A549 (cell line): ENCODE measurements around the gene SARDH. TPM values are rescaled to one million over a fixed set of nuclear protein-coding genes. Genes with fewer than 3 reads are reported as not detected.
"Not testable (repeated sequence)": the region's sequence is repeated elsewhere in the genome, so short reads cannot be mapped to it uniquely, and the experiment has no call there.

Source experiments
- ATAC-seq, 2 experiments: fragments of 200-7000 bp in 1 of 2; fragments of >200 bp in 1 of 2; cut with Nextera tagmentation in 1 of 2; cut with Tn5 transposase in 1 of 2; 3 replicates each; pipeline versions ENCODE4 v1.8.0 to v1.9.1; 2018 to 2020; ENCODE audit warnings: mild to moderate bottlenecking in 1 of 2, moderate library complexity in 1 of 2
- CTCF ChIA-PET: fragments of 300-600 bp; sonication (Branson Sonifier 250); formaldehyde crosslinking; extraction: SDS; loops from one replicate; lab custom pipeline; 2021; ENCODE audit warnings: antibody characterized with exemption, inconsistent platforms; lab: Yijun Ruan, JAX
- POLR2A ChIA-PET: fragments of 350-600 bp; formaldehyde crosslinking; extraction: SDS; loops from one replicate; lab custom pipeline; 2021; ENCODE audit warnings: antibody characterized with exemption, inconsistent platforms; lab: Yijun Ruan, JAX
- DNase-seq, 2 experiments: peaks; one replicate each; pipeline versions ENCODE4 v3.0.0 to v3.0.0-alpha.2; 2011 to 2016; ENCODE audit warnings: low read depth in 1 of 2, low spot score in 1 of 2
- FAIRE-seq: peaks from 2 replicates; lab custom pipeline; 2011; peaks lifted over from hg19 to GRCh38; lab: Jason Lieb, UNC
- H3K27ac ChIP-seq, 2 experiments: fragments of >200 bp; sonication (Bioruptor Twin); formaldehyde crosslinking; 3 replicates each; pipeline ENCODE4 v1.5.1; 2016 to 2017
- H3K4me1 ChIP-seq: fragments of >200 bp; sonication (Bioruptor Twin); formaldehyde crosslinking; 3 replicates; pipeline ENCODE4 v1.6.1; 2016
- H3K4me2 ChIP-seq: fragments of >200 bp; sonication (Bioruptor Twin); formaldehyde crosslinking; 3 replicates; pipeline ENCODE4 v1.6.1; 2016
- H3K4me3 ChIP-seq: fragments of >200 bp; sonication (Bioruptor Twin); formaldehyde crosslinking; 3 replicates; pipeline ENCODE4 v1.5.1; 2016
- H3K9me3 ChIP-seq: fragments of >200 bp; sonication (Bioruptor Twin); formaldehyde crosslinking; 3 replicates; pipeline ENCODE4 v1.6.1; 2016
- ATOH8 ChIP-seq: fragments of 250-450 bp; sonication (Bioruptor Pico); IDR thresholded peaks from 2 replicates; pipeline ENCODE4 v1.5.0; 2020; ENCODE audit warnings: low read depth, mild to moderate bottlenecking, moderate library complexity
- EHF ChIP-seq: fragments of 250-450 bp; sonication (Bioruptor Pico); IDR thresholded peaks from 2 replicates; pipeline ENCODE4 v1.5.0; 2020; ENCODE audit warnings: mild to moderate bottlenecking
- EHMT2 ChIP-seq: fragments of 200-600 bp; sonication (generic); IDR thresholded peaks from 2 replicates; pipeline ENCODE4 v1.6.1; 2016; ENCODE audit warnings: antibody characterized with exemption, low read depth, mild to moderate bottlenecking, moderate library complexity
- ESRRA ChIP-seq: fragments of 150-350 bp; IDR thresholded peaks from 2 replicates; pipeline ENCODE4 v1.6.1; 2014; ENCODE audit warnings: mild to moderate bottlenecking, low read length, borderline replicate concordance
- FOSB ChIP-seq: fragments of 250-450 bp; sonication (Bioruptor Pico); IDR thresholded peaks from 2 replicates; pipeline ENCODE4 v1.5.0; 2020; ENCODE audit warnings: mild to moderate bottlenecking, moderate library complexity
- HDAC2 ChIP-seq: fragments of 200-600 bp; sonication (generic); IDR thresholded peaks from 2 replicates; pipeline ENCODE4 v1.6.1; 2016
- HEYL ChIP-seq: fragments of 250-450 bp; sonication (Bioruptor Pico); IDR thresholded peaks from 2 replicates; pipeline ENCODE4 v1.8.0; 2021; ENCODE audit warnings: mild to moderate bottlenecking, moderate library complexity
- HMGXB4 ChIP-seq: fragments of 250-450 bp; sonication (Bioruptor Pico); IDR thresholded peaks from 2 replicates; pipeline ENCODE4 v1.5.0; 2021; ENCODE audit warnings: mild to moderate bottlenecking, moderate library complexity, borderline replicate concordance
- HOXB13 ChIP-seq: fragments of 250-450 bp; sonication (Bioruptor Pico); IDR thresholded peaks from 2 replicates; pipeline ENCODE4 v1.5.0; 2020; ENCODE audit warnings: low read depth, mild to moderate bottlenecking, moderate library complexity
- JUN ChIP-seq, 2 experiments: fragments of >200 bp; sonication (Bioruptor Twin); formaldehyde crosslinking; IDR thresholded peaks; 2 replicates in 1 of 2; 3 replicates in 1 of 2; pipeline ENCODE4 v1.6.1; 2016 to 2017
- MAFK ChIP-seq: fragments of 450-650 bp; IDR thresholded peaks from 2 replicates; pipeline ENCODE4 v1.6.1; 2014; ENCODE audit not compliant: partially characterized antibody
- MAX ChIP-seq: IDR thresholded peaks from 2 replicates; pipeline ENCODE4 v1.6.1; 2012
- MAZ ChIP-seq: fragments of 150-350 bp; IDR thresholded peaks from 2 replicates; pipeline ENCODE4 v1.6.1; 2014; ENCODE audit warnings: antibody characterized with exemption, low read depth, low read length, borderline replicate concordance
- MYC ChIP-seq: IDR thresholded peaks from 2 replicates; pipeline ENCODE4 v1.6.1; 2012; ENCODE audit warnings: mild to moderate bottlenecking, inconsistent platforms, low read length, improper control_type of control experiment, borderline replicate concordance
- PHF8 ChIP-seq: fragments of 200-600 bp; sonication (generic); IDR thresholded peaks from 2 replicates; pipeline ENCODE4 v1.6.1; 2016; ENCODE audit warnings: low read depth, mild to moderate bottlenecking, antibody characterized with exemption, moderate library complexity, borderline replicate concordance
- POLR2AphosphoS2 ChIP-seq: conservative IDR thresholded peaks from 2 replicates; pipeline ENCODE4 v1.6.1; 2012; ENCODE audit warnings: low read length, improper control_type of control experiment, inconsistent platforms
- RARB ChIP-seq: fragments of 250-450 bp; sonication (Bioruptor Pico); IDR thresholded peaks from 2 replicates; pipeline ENCODE4 v1.8.0; 2021; ENCODE audit warnings: mild to moderate bottlenecking, moderate library complexity
- SREBF2 ChIP-seq: fragments of 450-650 bp; IDR thresholded peaks from 2 replicates; pipeline ENCODE4 v1.6.1; 2014; ENCODE audit warnings: mild to moderate bottlenecking, moderate library complexity
- TFCP2L1 ChIP-seq: fragments of 250-450 bp; sonication (Bioruptor Pico); IDR thresholded peaks from 2 replicates; pipeline ENCODE4 v1.5.0; 2021; ENCODE audit warnings: mild to moderate bottlenecking
- TP53 ChIP-seq: fragments of 250-450 bp; sonication (Bioruptor Pico); IDR thresholded peaks from 2 replicates; pipeline ENCODE4 v1.5.0; 2021; ENCODE audit warnings: mild to moderate bottlenecking, moderate library complexity
- USF2 ChIP-seq: fragments of 450-650 bp; IDR thresholded peaks from 2 replicates; pipeline ENCODE4 v1.6.1; 2014; ENCODE audit warnings: antibody characterized with exemption
- ZC3H11A ChIP-seq: fragments of 450-650 bp; IDR thresholded peaks from 2 replicates; pipeline ENCODE4 v1.6.1; 2014; ENCODE audit warnings: antibody characterized with exemption, mild to moderate bottlenecking
- ZNF302 ChIP-seq: fragments of 250-450 bp; sonication (Bioruptor Pico); IDR thresholded peaks from 2 replicates; pipeline ENCODE4 v1.9.0; 2021; ENCODE audit warnings: inconsistent platforms, mild to moderate bottlenecking, moderate library complexity
- ZSCAN20 ChIP-seq: fragments of 250-450 bp; sonication (Bioruptor Pico); IDR thresholded peaks from 2 replicates; pipeline ENCODE4 v1.8.0; 2022; ENCODE audit warnings: mild to moderate bottlenecking, moderate library complexity
- WGBS: methylation state at CpG from one replicate; pipeline ENCODE4 v1.1.6; 2017; ENCODE audit errors: missing lambda C conversion rate; 5-methylcytosine and 5-hydroxymethylcytosine counted together
- polyA plus RNA-seq, 4 experiments: library from polyadenylated mRNA; depleted of rRNA in 3 of 4; stranded (reverse); fragments of >200 nt; fragmentation: RNase III in 1 of 4; extraction: RNeasy Plus Mini Kit Qiagen cat#74134 plus additional on column Dnase treatment in 1 of 4; gene quantifications; 2 replicates in 3 of 4; 3 replicates in 1 of 4; pipeline ENCODE4 v1.2.3, GENCODE V29; 2011 to 2017
- TF ChIP-seq, protein P1 (sequence below): fragments of 150-350 bp; IDR thresholded peaks from 2 replicates; pipeline ENCODE4 v1.6.1; 2014; ENCODE audit warnings: low read depth, mild to moderate bottlenecking, low read length
- TF ChIP-seq, protein P2 (sequence below): fragments of >200 bp; sonication (Bioruptor Twin); formaldehyde crosslinking; IDR thresholded peaks from 2 replicates; pipeline ENCODE4 v1.6.1; 2016

SARDH gene
- polyA plus RNA-seq, 2 of the 4 experiments (the other 2 are of a cell fraction): 0.08 TPM; not detected in 1

GRCh38 chr9:133677126-133678010 lies 60.8 kb downstream of the SARDH start:
- TF ChIP-seq PHF8 (no peak), MAFK (no peak), MAX (no peak), HDAC2 (no peak), MAZ (no peak), HMGXB4 (no peak), HOXB13 (CRISPR knock-in tag) (no peak), USF2 (no peak), ZSCAN20 (no peak), JUN (IDR thresholded peaks at IDR 0.05) (no peak), SREBF2 (no peak), EHMT2 (no peak), ZNF302 (no peak), TP53 (CRISPR knock-in tag) (no peak), RARB (CRISPR knock-in tag) (no peak), ATOH8 (CRISPR knock-in tag) (no peak)
- TF ChIP-seq, protein P1, sequence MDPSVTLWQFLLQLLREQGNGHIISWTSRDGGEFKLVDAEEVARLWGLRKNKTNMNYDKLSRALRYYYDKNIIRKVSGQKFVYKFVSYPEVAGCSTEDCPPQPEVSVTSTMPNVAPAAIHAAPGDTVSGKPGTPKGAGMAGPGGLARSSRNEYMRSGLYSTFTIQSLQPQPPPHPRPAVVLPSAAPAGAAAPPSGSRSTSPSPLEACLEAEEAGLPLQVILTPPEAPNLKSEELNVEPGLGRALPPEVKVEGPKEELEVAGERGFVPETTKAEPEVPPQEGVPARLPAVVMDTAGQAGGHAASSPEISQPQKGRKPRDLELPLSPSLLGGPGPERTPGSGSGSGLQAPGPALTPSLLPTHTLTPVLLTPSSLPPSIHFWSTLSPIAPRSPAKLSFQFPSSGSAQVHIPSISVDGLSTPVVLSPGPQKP: no peak
- no peaks in the 10 kb centered on the region for H3K9me3 ChIP-seq
- no peak overlapping the region for H3K27ac ChIP-seq
- DNase-seq (no peak), FAIRE-seq (no peak), ATAC-seq (no peak)
- no peaks in the 10 kb centered on the region for H3K4me1 ChIP-seq
- CTCF ChIA-PET: no interaction called here
- no peak overlapping the region for H3K4me2 ChIP-seq
- H3K4me3 ChIP-seq: no peak overlapping the region
- POLR2A ChIA-PET: no interaction called here
- 52% methylated on average over 14 of the region's 17 CpGs for WGBS

GRCh38 chr9:133676450-133676849 lies 61.7 kb downstream of the SARDH start:
- H3K4me1 ChIP-seq: no peaks in the 10 kb centered on the region
- 52% methylated on average over 10 of the region's 10 CpGs for WGBS

DNA sequence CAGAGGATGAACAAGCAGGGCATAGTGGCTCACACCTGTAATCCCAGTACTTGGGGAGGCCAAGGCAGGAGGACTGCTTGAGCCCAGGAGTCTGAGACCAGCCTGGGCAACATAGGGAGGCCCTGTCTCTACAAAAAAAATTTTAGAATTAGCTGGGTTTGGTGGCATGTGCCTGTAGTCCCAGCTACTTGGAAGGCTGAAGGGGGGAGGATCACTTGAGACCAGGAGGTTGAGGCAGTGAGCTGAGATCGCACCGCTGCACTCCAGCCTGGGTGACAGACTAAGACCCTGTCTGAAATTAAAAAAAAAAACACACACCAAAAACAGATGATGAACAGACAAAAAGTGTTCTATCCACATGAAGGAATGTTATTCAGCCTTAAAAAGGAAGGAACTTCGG lies 62.4 kb downstream of the SARDH start:
- H3K27ac ChIP-seq, ATAC-seq, H3K4me3 ChIP-seq, FAIRE-seq, POLR2A ChIA-PET, H3K4me1 ChIP-seq, H3K4me2 ChIP-seq, H3K9me3 ChIP-seq, DNase-seq: not testable (repeated sequence)
- WGBS: 88% methylated on average over 3 of the region's 3 CpGs
- CTCF ChIA-PET: interaction anchor here (1.2 kb wide), 1 partner anchor 18 kb away, joined by 4 read pairs; no protein-coding TSS in a partner anchor

More at GRCh38 chr9:133676450-133676849, 61.7 kb downstream of the SARDH start:
- no peak for FAIRE-seq
- no peak for DNase-seq
- ATAC-seq: no peak
- Histone ChIP-seq H3K27ac (no peak overlapping the region), H3K4me3 (no peak overlapping the region), H3K9me3 (no peaks in the 10 kb centered on the region; the same call in 2 of the 3 replicates), H3K4me2 (no peak overlapping the region)
- ChIA-PET POLR2A (no interaction called here), CTCF (interaction anchor here (1.2 kb wide), 1 partner anchor 18 kb away, joined by 4 read pairs; no protein-coding TSS in a partner anchor)
- no peak for TF ChIP-seq MYC
- no peak for TF ChIP-seq ZC3H11A
- no peak for TF ChIP-seq HOXB13 (CRISPR knock-in tag)
- TF ChIP-seq TFCP2L1 (CRISPR knock-in tag): no peak
- TF ChIP-seq ATOH8 (CRISPR knock-in tag): no peak
- TF ChIP-seq JUN (IDR thresholded peaks at IDR 0.05): no peak
- TF ChIP-seq POLR2AphosphoS2: no peak
- TF ChIP-seq ESRRA: no peak
- no peak for TF ChIP-seq PHF8
- TF ChIP-seq FOSB: no peak
- TF ChIP-seq, protein P2, sequence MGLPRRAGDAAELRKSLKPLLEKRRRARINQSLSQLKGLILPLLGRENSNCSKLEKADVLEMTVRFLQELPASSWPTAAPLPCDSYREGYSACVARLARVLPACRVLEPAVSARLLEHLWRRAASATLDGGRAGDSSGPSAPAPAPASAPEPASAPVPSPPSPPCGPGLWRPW: no peak
- no peak for TF ChIP-seq SREBF2
- TF ChIP-seq HEYL: no peak
- no peak for TF ChIP-seq EHF (CRISPR knock-in tag)
- TF ChIP-seq, all 56 proteins: peak for 0
